Heart right ventricle (tissue), 16 donors: ENCODE results near the gene SLC16A11. TPM values are rescaled to one million over a fixed set of nuclear protein-coding genes. Genes with fewer than 3 reads are reported as not detected.

Experiments
- ATAC-seq, 8 donors: fragments of 200-7000 bp; cut with Tn5 transposase; one replicate each; pipeline ENCODE4 v1.9.1; 2020; ENCODE audit warnings: mild to moderate bottlenecking in 8 of 8, moderate library complexity in 8 of 8, moderate number of reproducible peaks in 1 of 8
- DNase-seq, 2 donors: peaks; one replicate each; pipeline ENCODE4 v3.0.0-alpha.2; 2020
- H3K27ac ChIP-seq, 10 donors: fragments of 200-600 bp; sonication (generic) in 2 of 10; one replicate each; pipeline versions ENCODE4 v1.5.0 to v1.8.0; 2020 to 2022; ENCODE audit warnings: mild to moderate bottlenecking in 3 of 10
- H3K27me3 ChIP-seq, 7 donors: fragments of 200-600 bp; one replicate each; pipeline ENCODE4 v1.8.0; 2021 to 2022; ENCODE audit warnings: mild to moderate bottlenecking in 2 of 7
- H3K36me3 ChIP-seq, 9 donors: fragments of 200-600 bp; sonication (generic) in 1 of 9; one replicate each; pipeline versions ENCODE4 v1.5.0 to v1.8.0; 2020 to 2022; ENCODE audit warnings: mild to moderate bottlenecking in 2 of 9
- H3K4me1 ChIP-seq, 9 donors: fragments of 200-600 bp; sonication (generic) in 1 of 9; one replicate each; pipeline versions ENCODE4 v1.5.0 to v1.8.0; 2020 to 2022; ENCODE audit warnings: mild to moderate bottlenecking in 4 of 9
- H3K4me3 ChIP-seq, 10 donors: fragments of 200-600 bp; sonication (generic) in 2 of 10; one replicate each; pipeline versions ENCODE4 v1.5.0 to v1.8.0; 2020 to 2022; ENCODE audit warnings: mild to moderate bottlenecking in 7 of 10, moderate library complexity in 2 of 10
- H3K9me3 ChIP-seq, 11 donors: fragments of 200-600 bp in 10 of 11; sonication (generic) in 2 of 11; one replicate each; pipeline versions ENCODE4 v1.5.0 to v1.8.0; 2013 to 2022; ENCODE audit warnings: mild to moderate bottlenecking in 2 of 11, control low read depth in 1 of 11, moderate library complexity in 1 of 11
- WGBS, 2 donors: extraction: QIAGEN DNeasy Blood & Tissue Kit; methylation state at CpG; one replicate each; pipeline ENCODE4 v1.1.7; 2013; ENCODE audit warnings: inconsistent platforms in 1 of 2; 5-methylcytosine and 5-hydroxymethylcytosine counted together
- intact Hi-C, 10 donors: fragments of 100-400 bp; cut with DNase I; formaldehyde crosslinking; loops; one replicate each; pipeline versions ENCODE4 v1.11.1 to v1.14.2; 2022
- polyA plus RNA-seq, 2 donors: library from polyadenylated mRNA; stranded (reverse); fragments of 200-250 nt; gene quantifications; one replicate each; pipeline ENCODE4 v1.2.3, GENCODE V29; 2013
- total RNA-seq, 10 donors: library from RNA; stranded (reverse); fragmentation: NEBNext Ultra II Directional in 3 of 10; extraction: Animal tissue kit (Norgen Biotek cat#: 25700) in 3 of 10; gene quantifications; one replicate each; pipeline versions ENCODE4 v1.2.1 to v1.2.4, GENCODE V29; 2021 to 2023
- TF ChIP-seq, protein P1 (sequence below), 9 donors: fragments of 200-600 bp; sonication (generic) in 2 of 9; IDR thresholded peaks; one replicate each; pipeline versions ENCODE4 v1.5.0 to v1.8.0; 2021 to 2022; ENCODE audit warnings: antibody characterized with exemption in 9 of 9, mild to moderate bottlenecking in 5 of 9, moderate library complexity in 1 of 9
- donor health status: Arrhythmogenic right ventricular cardiomyopathy.
- donor health status: ischemic (EF 13 %, LVEDD 7.1; RV severe dilation, severe dysfunction).
- donor health status: healthy with polysubstance abuse.
- donor health status: DM: no; HTN: yes; CAD: no.
- donor health status: DM: no; HTN: no; CAD: no.
- donor health status: ischemic (EF 25% LVEDD 6.9; RV normal size, moderate dysfunction).
- donor health status: ischemic (EF 25% LVEDD 5.7; RV mildly dilated, moderate dysfunction).
- donor health status: healthy.
- donor health status: DM: yes; HTN: yes; CAD: no.
- donor health status: Ischemic cardiomyopathy.
- donor health status: ischemic (EF 35%, LVEDD 5.7; RV mildly dilated, moderate dysfunction).
- donor health status: nonischemic (EF 11% LVEDD 7.7; RV severe dilation, severe dysfunction).
- donor health status: DM: yes; HTN: yes; CAD: no.
- donor health status: PGD.
- donor health status: ischemic (EF 29% LVEDD 5.4; RV normal size, mild dysfunction).
- donor health status: nonischemic (EF 23%, LVEDD 6.1; RV moderate dilation, normal function).

The SLC16A11 gene
- total and polyA plus RNA-seq, 12 donors = 0.19 to 2.1 (median 0.57) TPM

GRCh38 chr17:6997171-6997570 is 46.7 kb downstream of the SLC16A11 start:
- peaks cover 0 to 17% (median 8%) of the 10 kb centered on the region in 9 donors for H3K4me1 ChIP-seq
- no peak for DNase-seq
- TF ChIP-seq, protein P1, sequence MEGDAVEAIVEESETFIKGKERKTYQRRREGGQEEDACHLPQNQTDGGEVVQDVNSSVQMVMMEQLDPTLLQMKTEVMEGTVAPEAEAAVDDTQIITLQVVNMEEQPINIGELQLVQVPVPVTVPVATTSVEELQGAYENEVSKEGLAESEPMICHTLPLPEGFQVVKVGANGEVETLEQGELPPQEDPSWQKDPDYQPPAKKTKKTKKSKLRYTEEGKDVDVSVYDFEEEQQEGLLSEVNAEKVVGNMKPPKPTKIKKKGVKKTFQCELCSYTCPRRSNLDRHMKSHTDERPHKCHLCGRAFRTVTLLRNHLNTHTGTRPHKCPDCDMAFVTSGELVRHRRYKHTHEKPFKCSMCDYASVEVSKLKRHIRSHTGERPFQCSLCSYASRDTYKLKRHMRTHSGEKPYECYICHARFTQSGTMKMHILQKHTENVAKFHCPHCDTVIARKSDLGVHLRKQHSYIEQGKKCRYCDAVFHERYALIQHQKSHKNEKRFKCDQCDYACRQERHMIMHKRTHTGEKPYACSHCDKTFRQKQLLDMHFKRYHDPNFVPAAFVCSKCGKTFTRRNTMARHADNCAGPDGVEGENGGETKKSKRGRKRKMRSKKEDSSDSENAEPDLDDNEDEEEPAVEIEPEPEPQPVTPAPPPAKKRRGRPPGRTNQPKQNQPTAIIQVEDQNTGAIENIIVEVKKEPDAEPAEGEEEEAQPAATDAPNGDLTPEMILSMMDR (IDR thresholded peaks at IDR 0.05) = no peak
- no peak for ATAC-seq
- no peak overlapping the region for H3K4me3 ChIP-seq
- H3K27me3 ChIP-seq = no peaks in the 10 kb centered on the region
- H3K9me3 ChIP-seq = no peaks in the 10 kb centered on the region
- 84 to 88% methylated on average over 8 of the region's 8 CpGs for WGBS, 2 donors
- intact Hi-C loops = loop anchor here in 1 of 10 donors (5.0 kb wide), 1 partner anchor 330 kb away; no protein-coding TSS in a partner anchor
- peaks cover 0 to 54% (median 5%) of the 10 kb centered on the region in 9 donors for H3K36me3 ChIP-seq
- H3K27ac ChIP-seq = no peak overlapping the region

DNA sequence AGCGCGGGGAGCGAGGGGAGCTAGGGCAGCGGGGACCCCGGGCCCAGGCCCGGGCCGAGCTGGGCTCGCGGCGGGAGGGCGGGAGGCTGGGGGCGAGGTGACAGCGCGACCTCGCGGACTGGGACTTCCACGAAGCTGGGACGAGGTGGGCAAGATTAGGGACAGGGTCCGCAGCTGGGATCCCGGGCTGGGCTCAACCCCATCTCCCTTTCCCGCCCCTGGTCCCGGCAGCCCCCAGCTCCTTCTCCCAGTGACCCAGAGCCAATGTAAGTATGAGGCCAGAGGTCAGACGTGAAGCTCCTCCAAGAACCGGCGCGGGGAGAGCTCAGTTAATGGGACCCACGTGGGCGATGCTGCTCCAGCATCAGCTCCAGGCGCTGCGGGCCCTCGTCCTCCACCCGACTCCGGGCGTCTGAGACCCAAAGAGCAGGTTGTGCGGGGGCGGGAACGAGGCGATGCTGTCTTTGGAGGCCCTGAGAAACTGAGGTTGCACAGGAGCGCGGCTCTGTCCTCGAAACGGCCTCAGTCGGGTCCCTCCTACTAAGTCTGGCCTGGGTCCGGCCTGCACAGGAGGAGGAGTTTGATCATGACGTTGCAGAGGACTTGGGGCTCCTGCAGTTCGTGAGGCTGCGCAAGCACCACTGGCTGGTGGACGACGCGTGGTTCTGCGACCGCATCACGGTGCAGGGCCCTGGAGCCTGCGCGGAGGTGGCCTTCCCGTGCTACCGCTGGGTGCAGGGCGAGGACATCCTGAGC is 47.5 kb downstream of the SLC16A11 start:
- peaks cover 0 to 47% (median 0%) of the 10 kb centered on the region in 9 donors for H3K36me3 ChIP-seq
- ATAC-seq = peak in 4 of 8 donors; percentile 17 to 31 (median 24)
- 55 to 59% methylated on average over 57 to 58 of the region's 58 CpGs for WGBS, 2 donors
- peaks cover 0 to under 1% (median 0%) of the 10 kb centered on the region in 7 donors for H3K27me3 ChIP-seq
- peaks cover 0 to 17% (median 8%) of the 10 kb centered on the region in 9 donors for H3K4me1 ChIP-seq
- TF ChIP-seq, protein P1 (IDR thresholded peaks at IDR 0.05) = no peak
- no peak for DNase-seq
- H3K27ac ChIP-seq = no peak overlapping the region
- intact Hi-C loops = loop anchor here in 1 of 10 donors (5.0 kb wide), 1 partner anchor 329 kb away; no protein-coding TSS in a partner anchor
- H3K9me3 ChIP-seq = no peaks in the 10 kb centered on the region
- peak overlapping the region in 9 of 10 donors; percentile 21 to 45 (median 41) for H3K4me3 ChIP-seq

GRCh38 chr17:6995500-6996255 is 48.2 kb downstream of the SLC16A11 start, which contains the start of gene ALOX12:
TSS of gene ALOX12 (plus strand) at chr17:6996049. CDS start at chr17:6996118, 69 bp downstream.
- Histone ChIP-seq H3K9me3 (no peaks in the 10 kb centered on the region), H3K27ac (no peak within 1 kb of the TSS), H3K36me3 (peaks cover 0 to 39% (median 0%) of the 10 kb centered on the region in 9 donors), H3K27me3 (peaks cover 0 to 4% (median 0%) of the 10 kb centered on the region in 7 donors), H3K4me1 (peaks cover 0 to 17% (median 8%) of the 10 kb centered on the region in 9 donors), H3K4me3 (peak within 1 kb of the TSS in 9 of 10 donors; percentile 21 to 45 (median 41))
- 14 to 22% methylated on average over 60 to 64 of the region's 64 CpGs for WGBS, 2 donors
- intact Hi-C loops = loop anchor here in 1 of 10 donors (5.0 kb wide), 1 partner anchor 328 kb away; no protein-coding TSS in a partner anchor
- DNase-seq = no peak
- TF ChIP-seq, protein P1 (IDR thresholded peaks at IDR 0.05) = no peak
- peak; percentile 38 to 67 (median 63) for ATAC-seq
